ENCODE measurements around the gene EHD1.

The EHD1 gene

GRCh38 chr11:64911689-64912088, 33.3 kb upstream of the EHD1 start:
- TF ChIP-seq CTCF (IDR thresholded peaks at IDR 0.05; ENCODE audit: control extremely low read depth, extremely low read depth, low read depth, missing control alignments) = no peak
- POLR2A ChIA-PET = no interaction called here
- DNase-seq (ENCODE audit: extremely low spot score) = no peak
- CTCF ChIA-PET = interaction anchor here (0.9 to 5.7 kb wide), 4 partner anchors 18 to 64 kb away, joined by 3 to 28 read pairs (median 4); no protein-coding TSS in a partner anchor

GRCh38 chr11:64911142-64911541, 32.7 kb upstream of the EHD1 start:
- POLR2A ChIA-PET = no interaction called here
- CTCF ChIA-PET = interaction anchor here (1.0 to 5.7 kb wide), 3 partner anchors 17 to 63 kb away, joined by 3 to 28 read pairs (median 4); no protein-coding TSS in a partner anchor
- no peak for TF ChIP-seq CTCF (IDR thresholded peaks at IDR 0.05; ENCODE audit: control extremely low read depth, extremely low read depth, low read depth, missing control alignments)
- DNase-seq (ENCODE audit: extremely low spot score) = no peak

GRCh38 chr11:64910451-64911093, 32.2 kb upstream of the EHD1 start:
- DNase-seq (ENCODE audit: extremely low spot score) = no peak
- ChIA-PET POLR2A (no interaction called here), CTCF (interaction anchor here (2.4 kb wide), 1 partner anchor 62 kb away, joined by 7 read pairs; no protein-coding TSS in a partner anchor)
- no peak for TF ChIP-seq CTCF (IDR thresholded peaks at IDR 0.05; ENCODE audit: control extremely low read depth, extremely low read depth, low read depth, missing control alignments)

- ChIA-PET CTCF (interaction anchor here (2.4 kb wide), 1 partner anchor 62 kb away, joined by 7 read pairs; no protein-coding TSS in a partner anchor), POLR2A (no interaction called here)
- no peak for TF ChIP-seq CTCF (IDR thresholded peaks at IDR 0.05; ENCODE audit: control extremely low read depth, extremely low read depth, low read depth, missing control alignments)
- no peak for DNase-seq (ENCODE audit: extremely low spot score)
These were observed 31.4 kb upstream of the EHD1 start for GRCh38 chr11:64909653-64910343.

- TF ChIP-seq CTCF (IDR thresholded peaks at IDR 0.05; ENCODE audit: control extremely low read depth, extremely low read depth, low read depth, missing control alignments) = no peak
- CTCF ChIA-PET = interaction anchor here (2.4 kb wide), 1 partner anchor 61 kb away, joined by 7 read pairs; no protein-coding TSS in a partner anchor
- DNase-seq (ENCODE audit: extremely low spot score) = no peak
- POLR2A ChIA-PET = no interaction called here
These were observed 30.3 kb upstream of the EHD1 start for GRCh38 chr11:64908766-64909165.

- ChIA-PET POLR2A (interaction anchor here (0.8 kb wide), 1 partner anchor 28 kb away, joined by 3 read pairs; the partner anchor contains the start of gene EHD1), CTCF (interaction anchor here (1.0 to 2.1 kb wide), 3 partner anchors 12 to 59 kb away, joined by 3 to 6 read pairs (median 6); no protein-coding TSS in a partner anchor)
- no peak for DNase-seq (ENCODE audit: extremely low spot score)
- TF ChIP-seq CTCF (IDR thresholded peaks at IDR 0.05; ENCODE audit: control extremely low read depth, extremely low read depth, low read depth, missing control alignments) = no peak
These were observed 27.9 kb upstream of the EHD1 start for GRCh38 chr11:64906314-64906635.

Measured in GM10248 (cell line).